ENCODE data around the gene RNH1.

The RNH1 gene

DNA sequence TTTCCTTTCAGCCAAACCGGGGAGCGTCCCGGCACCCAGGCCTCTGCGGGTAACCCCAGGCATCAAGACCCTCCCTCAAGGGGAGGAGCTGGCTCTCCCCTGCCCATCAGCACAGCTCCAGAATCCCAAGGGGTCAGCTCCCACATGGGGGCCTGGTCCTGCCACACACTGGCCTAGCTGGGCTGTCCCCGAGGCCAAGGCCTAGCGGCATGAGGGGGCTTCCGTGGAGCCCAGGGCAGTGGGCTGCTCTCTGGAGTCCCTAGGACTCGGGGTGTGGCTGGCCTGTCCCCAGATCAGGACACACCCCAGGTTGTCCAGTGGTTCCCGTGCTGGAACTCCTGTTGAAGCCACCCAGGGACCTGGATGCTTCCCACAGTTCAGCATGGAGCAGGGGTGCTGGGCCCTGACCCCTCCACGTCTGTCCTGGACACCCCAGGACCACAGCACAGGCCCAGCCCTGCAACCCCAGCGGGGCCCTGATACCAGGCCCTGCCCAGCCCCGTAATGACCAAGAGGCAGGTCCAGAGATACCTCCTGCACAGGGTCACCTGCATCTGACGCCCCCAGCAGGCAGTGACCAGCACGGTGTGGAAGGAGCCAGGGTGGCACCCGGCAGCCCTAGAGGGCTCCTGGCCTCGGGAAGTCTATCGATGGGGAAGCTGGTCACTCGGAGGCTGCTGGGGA is 22.8 kb upstream of the RNH1 start:
- no peak overlapping the region for H3K4me2 ChIP-seq (ENCODE audit: low read length)
- H3K9me2 ChIP-seq (replicated peaks; ENCODE audit: control insufficient read depth, low read length) = no peaks in the 10 kb centered on the region
- H3K4me3 ChIP-seq (ENCODE audit: low read length) = no peak overlapping the region
- H3F3A ChIP-seq (ENCODE audit: control insufficient read depth, insufficient read depth) = no peaks in the 10 kb centered on the region
- no peak for TF ChIP-seq EZH2phosphoT487 (IDR thresholded peaks at IDR 0.05; ENCODE audit: borderline replicate concordance, low read length)
- TF ChIP-seq, protein P1, sequence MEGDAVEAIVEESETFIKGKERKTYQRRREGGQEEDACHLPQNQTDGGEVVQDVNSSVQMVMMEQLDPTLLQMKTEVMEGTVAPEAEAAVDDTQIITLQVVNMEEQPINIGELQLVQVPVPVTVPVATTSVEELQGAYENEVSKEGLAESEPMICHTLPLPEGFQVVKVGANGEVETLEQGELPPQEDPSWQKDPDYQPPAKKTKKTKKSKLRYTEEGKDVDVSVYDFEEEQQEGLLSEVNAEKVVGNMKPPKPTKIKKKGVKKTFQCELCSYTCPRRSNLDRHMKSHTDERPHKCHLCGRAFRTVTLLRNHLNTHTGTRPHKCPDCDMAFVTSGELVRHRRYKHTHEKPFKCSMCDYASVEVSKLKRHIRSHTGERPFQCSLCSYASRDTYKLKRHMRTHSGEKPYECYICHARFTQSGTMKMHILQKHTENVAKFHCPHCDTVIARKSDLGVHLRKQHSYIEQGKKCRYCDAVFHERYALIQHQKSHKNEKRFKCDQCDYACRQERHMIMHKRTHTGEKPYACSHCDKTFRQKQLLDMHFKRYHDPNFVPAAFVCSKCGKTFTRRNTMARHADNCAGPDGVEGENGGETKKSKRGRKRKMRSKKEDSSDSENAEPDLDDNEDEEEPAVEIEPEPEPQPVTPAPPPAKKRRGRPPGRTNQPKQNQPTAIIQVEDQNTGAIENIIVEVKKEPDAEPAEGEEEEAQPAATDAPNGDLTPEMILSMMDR (IDR thresholded peaks at IDR 0.05; ENCODE audit: low read depth, low read length, poor library complexity, severe bottlenecking) = no peak
- H3K27ac ChIP-seq (ENCODE audit: low read depth, low read length) = no peak overlapping the region
- peaks cover 29% of the 10 kb centered on the region for H3K36me3 ChIP-seq (ENCODE audit: control insufficient read depth, low read length)
- no peaks in the 10 kb centered on the region for H3K9me3 ChIP-seq (ENCODE audit: control insufficient read depth, insufficient read depth, low read length)
- H4K20me1 ChIP-seq (ENCODE audit: control insufficient read depth, insufficient read depth, low read depth, low read length) = no peaks in the 10 kb centered on the region
- peaks cover 11% of the 10 kb centered on the region for H3K4me1 ChIP-seq (ENCODE audit: control insufficient read depth, low read length)
- no peaks in the 10 kb centered on the region for H3K27me3 ChIP-seq (ENCODE audit: control insufficient read depth, low read length)
- H3K79me2 ChIP-seq (ENCODE audit: control insufficient read depth, low read length) = peaks cover 16% of the 10 kb centered on the region

DNA sequence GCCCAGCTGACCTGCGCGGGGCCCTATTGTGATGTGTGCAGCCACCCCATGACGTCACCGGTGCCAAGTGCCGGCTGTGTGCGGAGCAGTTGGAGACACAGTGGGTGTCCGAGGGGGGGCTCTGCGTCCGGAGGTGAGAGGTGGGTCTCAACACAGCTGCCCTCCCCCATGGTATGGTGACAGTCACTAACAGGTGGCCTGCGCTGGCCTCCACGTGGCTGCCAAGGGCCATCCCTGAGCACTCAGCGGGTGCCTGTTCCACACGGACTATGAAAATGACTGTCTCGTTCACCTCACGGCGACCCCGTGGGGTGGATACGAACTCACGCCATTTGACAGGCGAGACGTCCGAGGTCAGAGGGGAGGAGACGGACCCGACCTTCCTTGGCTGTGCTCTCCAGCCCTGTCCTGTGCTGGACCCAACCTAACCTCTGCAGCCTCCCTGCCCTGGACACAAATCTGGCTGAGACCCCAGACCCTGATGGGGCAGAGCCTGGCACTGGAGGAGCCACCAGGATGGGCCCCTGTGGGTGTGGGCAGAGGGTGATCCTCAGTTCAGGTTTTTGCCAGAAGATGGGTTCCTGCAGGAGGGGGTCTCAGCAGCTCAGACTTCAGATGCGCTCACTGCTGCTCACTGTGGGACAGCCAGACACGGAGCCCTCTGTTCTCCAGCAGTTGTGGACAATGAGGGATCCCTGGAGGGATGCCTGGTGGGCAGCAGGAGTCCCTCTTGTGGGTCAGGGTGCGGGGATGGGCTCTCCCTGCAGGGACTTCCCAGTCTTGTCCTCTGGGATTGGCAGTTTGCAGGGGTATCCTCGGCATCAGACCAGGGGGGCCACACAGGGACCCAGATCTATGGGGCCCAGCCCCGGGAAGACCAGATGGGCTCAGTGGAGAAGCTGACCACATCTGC is 22.0 kb upstream of the RNH1 start:
- Histone ChIP-seq H3F3A (ENCODE audit: control insufficient read depth, insufficient read depth) (no peaks in the 10 kb centered on the region), H3K9me3 (ENCODE audit: control insufficient read depth, insufficient read depth, low read length) (no peaks in the 10 kb centered on the region), H3K4me1 (ENCODE audit: control insufficient read depth, low read length) (peaks cover 3% of the 10 kb centered on the region), H3K79me2 (ENCODE audit: control insufficient read depth, low read length) (peaks cover 8% of the 10 kb centered on the region), H3K36me3 (ENCODE audit: control insufficient read depth, low read length) (peaks cover 27% of the 10 kb centered on the region), H3K27me3 (ENCODE audit: control insufficient read depth, low read length) (no peaks in the 10 kb centered on the region), H3K4me2 (ENCODE audit: low read length) (no peak overlapping the region), H4K20me1 (ENCODE audit: control insufficient read depth, insufficient read depth, low read depth, low read length) (no peaks in the 10 kb centered on the region), H3K4me3 (ENCODE audit: low read length) (no peak overlapping the region), H3K27ac (ENCODE audit: low read depth, low read length) (no peak overlapping the region), H3K9me2 (replicated peaks; ENCODE audit: control insufficient read depth, low read length) (no peaks in the 10 kb centered on the region)
- TF ChIP-seq, protein P1 (IDR thresholded peaks at IDR 0.05; ENCODE audit: low read depth, low read length, poor library complexity, severe bottlenecking) = no peak
- no peak for TF ChIP-seq EZH2phosphoT487 (IDR thresholded peaks at IDR 0.05; ENCODE audit: borderline replicate concordance, low read length)

DNA sequence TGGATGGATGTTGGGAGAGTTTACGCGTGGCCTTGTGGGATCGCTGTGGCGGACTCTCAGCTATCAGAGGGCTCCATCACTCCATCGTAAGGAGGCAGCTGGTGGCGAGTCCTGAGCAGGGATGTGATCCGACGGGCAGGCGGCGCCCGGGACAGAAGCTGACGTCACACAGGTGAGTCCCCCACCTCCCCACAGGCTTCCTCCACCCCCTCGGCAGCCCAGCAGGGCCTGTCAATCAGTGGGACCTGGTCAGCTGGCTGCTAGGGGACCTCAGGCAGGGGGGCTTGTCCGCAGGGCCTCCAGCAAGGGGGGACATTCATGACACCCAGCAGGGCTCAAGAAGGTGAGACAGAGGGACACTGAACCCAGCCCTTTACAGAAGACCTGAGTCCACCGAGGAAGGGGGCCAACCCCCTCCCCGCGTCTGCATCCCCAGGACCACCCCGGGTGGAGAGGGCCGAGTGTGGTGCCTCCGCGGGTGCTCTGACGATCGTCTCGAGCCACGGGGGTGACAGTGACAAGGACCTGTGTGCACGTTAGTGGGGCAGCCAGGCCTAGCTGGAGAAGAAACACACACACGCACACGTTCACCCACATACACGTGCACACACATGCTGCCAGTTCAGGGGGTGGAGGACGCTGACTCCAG is 21.2 kb upstream of the RNH1 start:
- Histone ChIP-seq H3K9me2 (replicated peaks; ENCODE audit: control insufficient read depth, low read length) (no peaks in the 10 kb centered on the region), H4K20me1 (ENCODE audit: control insufficient read depth, insufficient read depth, low read depth, low read length) (no peaks in the 10 kb centered on the region), H3K9me3 (ENCODE audit: control insufficient read depth, insufficient read depth, low read length) (no peaks in the 10 kb centered on the region), H3K4me3 (ENCODE audit: low read length) (no peak overlapping the region), H3F3A (ENCODE audit: control insufficient read depth, insufficient read depth) (no peaks in the 10 kb centered on the region; the same call in 1 of the 2 replicates), H3K79me2 (ENCODE audit: control insufficient read depth, low read length) (no peaks in the 10 kb centered on the region), H3K4me1 (ENCODE audit: control insufficient read depth, low read length) (no peaks in the 10 kb centered on the region), H3K27me3 (ENCODE audit: control insufficient read depth, low read length) (no peaks in the 10 kb centered on the region), H3K4me2 (ENCODE audit: low read length) (no peak overlapping the region), H3K36me3 (ENCODE audit: control insufficient read depth, low read length) (peaks cover 19% of the 10 kb centered on the region), H3K27ac (ENCODE audit: low read depth, low read length) (no peak overlapping the region)
- TF ChIP-seq, protein P1 (IDR thresholded peaks at IDR 0.05; ENCODE audit: low read depth, low read length, poor library complexity, severe bottlenecking) = no peak
- TF ChIP-seq EZH2phosphoT487 (IDR thresholded peaks at IDR 0.05; ENCODE audit: borderline replicate concordance, low read length) = no peak
